ENCODE data around the gene DGKI. TPM values are rescaled to one million over a fixed set of nuclear protein-coding genes. Genes with fewer than 3 reads are reported as not detected.

The DGKI gene
- total RNA-seq, 4 donors from 2014 or later: 45.1 to 71.0 (median 48.7) TPM

- intact Hi-C loops (cut with DNase I): no loop called here
- H3K27me3 ChIP-seq: no peaks in the 10 kb centered on the region
- DNase-seq: no peak
- peaks cover 0 to 3% of the 10 kb centered on the region in 2 donors for H3K36me3 ChIP-seq
- H3K9me3 ChIP-seq: no peaks in the 10 kb centered on the region
- H3K4me1 ChIP-seq: peaks cover 20 to 25% of the 10 kb centered on the region in 2 donors
- H3K4me3 ChIP-seq (replicated peaks in 1 of 3): no peak overlapping the region
- WGBS, 2 donors: 67 to 72% methylated on average over 10 of the region's 10 CpGs
- H3K27ac ChIP-seq: no peak overlapping the region
- TF ChIP-seq CTCF (IDR thresholded peaks at IDR 0.05): no peak
- TF ChIP-seq POLR2A (IDR thresholded peaks at IDR 0.05): no peak
Observed at GRCh38 chr7:137402536-137403352, 444.0 kb downstream of the DGKI start.

GRCh38 chr7:137399827-137400823 lies 446.6 kb downstream of the DGKI start:
- WGBS, 2 donors: 51 to 53% methylated on average over 7 of the region's 7 CpGs
- Histone ChIP-seq H3K4me1 (peaks cover 20 to 25% of the 10 kb centered on the region in 2 donors), H3K9me3 (no peaks in the 10 kb centered on the region), H3K27me3 (no peaks in the 10 kb centered on the region), H3K4me3 (replicated peaks in 1 of 3) (no peak overlapping the region), H3K27ac (peak overlapping the region; percentile 34 to 73 (median 58)), H3K36me3 (peaks cover 0 to 3% of the 10 kb centered on the region in 2 donors)
- intact Hi-C loops (cut with DNase I): no loop called here
- TF ChIP-seq POLR2A (IDR thresholded peaks at IDR 0.05): peak in 1 of 2 donors; percentile 33
- no peak for TF ChIP-seq CTCF (IDR thresholded peaks at IDR 0.05)
- DNase-seq: peak; percentile 67 to 70

GRCh38 chr7:137396051-137396450 lies 450.7 kb downstream of the DGKI start:
- TF ChIP-seq CTCF (IDR thresholded peaks at IDR 0.05): no peak
- TF ChIP-seq POLR2A (IDR thresholded peaks at IDR 0.05): no peak
- Histone ChIP-seq H3K4me3 (replicated peaks in 1 of 3) (no peak overlapping the region), H3K27me3 (no peaks in the 10 kb centered on the region), H3K9me3 (no peaks in the 10 kb centered on the region), H3K27ac (no peak overlapping the region), H3K36me3 (peaks cover 0 to under 1% of the 10 kb centered on the region in 2 donors), H3K4me1 (peaks cover 17 to 21% of the 10 kb centered on the region in 2 donors)
- intact Hi-C loops (cut with DNase I): no loop called here
- WGBS, 2 donors: 93 to 95% methylated on average over 4 of the region's 4 CpGs
- DNase-seq: no peak

GRCh38 chr7:137395420-137395819 lies 451.4 kb downstream of the DGKI start:
- DNase-seq: no peak
- TF ChIP-seq POLR2A (IDR thresholded peaks at IDR 0.05): no peak
- TF ChIP-seq CTCF (IDR thresholded peaks at IDR 0.05): no peak
- Histone ChIP-seq H3K4me1 (peaks cover 11 to 15% of the 10 kb centered on the region in 2 donors), H3K9me3 (no peaks in the 10 kb centered on the region), H3K36me3 (peaks cover 0 to 4% of the 10 kb centered on the region in 2 donors), H3K27ac (no peak overlapping the region), H3K27me3 (no peaks in the 10 kb centered on the region), H3K4me3 (replicated peaks in 1 of 3) (no peak overlapping the region)
- intact Hi-C loops (cut with DNase I): no loop called here
- WGBS, 2 donors: 90 to 92% methylated on average over 9 of the region's 9 CpGs

Measured in thyroid gland (tissue), 4 donors.